Measurements from ENCODE around the gene C8B. TPM values are rescaled to one million over a fixed set of nuclear protein-coding genes. Genes with fewer than 3 reads are reported as not detected.

C8B gene
- polyA plus RNA-seq, result 0.50 TPM in 1 of 2 replicates, not detected in the other
- polyA minus RNA-seq, result not detected in 2 replicates

GRCh38 chr1:56965916-56966697, at the start of gene C8B:
C8B (minus strand) TSS chr1:56966015; CDS start chr1:56965948, 67 bp downstream.
- no peaks in the 10 kb centered on the region for H3K36me3 ChIP-seq (ENCODE audit: insufficient read depth, low read length)
- no peaks in the 10 kb centered on the region for H3K9me3 ChIP-seq (ENCODE audit: low read length)
- no peaks in the 10 kb centered on the region for H3F3A ChIP-seq (ENCODE audit: insufficient read depth, low read length, poor library complexity, severe bottlenecking)
- H4K20me1 ChIP-seq (ENCODE audit: insufficient read depth), result no peaks in the 10 kb centered on the region
- H3K79me2 ChIP-seq (replicated peaks; ENCODE audit: insufficient read depth, low read length), result no peaks in the 10 kb centered on the region
- no peak within 1 kb of the TSS for H3K9ac ChIP-seq (ENCODE audit: low read length)
- H3K4me2 ChIP-seq (ENCODE audit: low read length), result no peak within 1 kb of the TSS
- no peak within 1 kb of the TSS for H3K27ac ChIP-seq (ENCODE audit: low read length)
- H3K27me3 ChIP-seq (ENCODE audit: insufficient read depth, low read depth, low read length), result no peaks in the 10 kb centered on the region
- H3K4me3 ChIP-seq (ENCODE audit: low read length), result no peak within 1 kb of the TSS
- no peaks in the 10 kb centered on the region for H3K9me2 ChIP-seq (ENCODE audit: insufficient read depth, low read length)
- TF ChIP-seq RAD21 (conservative IDR thresholded peaks at IDR 0.05), result no peak
- TF ChIP-seq, protein P1, sequence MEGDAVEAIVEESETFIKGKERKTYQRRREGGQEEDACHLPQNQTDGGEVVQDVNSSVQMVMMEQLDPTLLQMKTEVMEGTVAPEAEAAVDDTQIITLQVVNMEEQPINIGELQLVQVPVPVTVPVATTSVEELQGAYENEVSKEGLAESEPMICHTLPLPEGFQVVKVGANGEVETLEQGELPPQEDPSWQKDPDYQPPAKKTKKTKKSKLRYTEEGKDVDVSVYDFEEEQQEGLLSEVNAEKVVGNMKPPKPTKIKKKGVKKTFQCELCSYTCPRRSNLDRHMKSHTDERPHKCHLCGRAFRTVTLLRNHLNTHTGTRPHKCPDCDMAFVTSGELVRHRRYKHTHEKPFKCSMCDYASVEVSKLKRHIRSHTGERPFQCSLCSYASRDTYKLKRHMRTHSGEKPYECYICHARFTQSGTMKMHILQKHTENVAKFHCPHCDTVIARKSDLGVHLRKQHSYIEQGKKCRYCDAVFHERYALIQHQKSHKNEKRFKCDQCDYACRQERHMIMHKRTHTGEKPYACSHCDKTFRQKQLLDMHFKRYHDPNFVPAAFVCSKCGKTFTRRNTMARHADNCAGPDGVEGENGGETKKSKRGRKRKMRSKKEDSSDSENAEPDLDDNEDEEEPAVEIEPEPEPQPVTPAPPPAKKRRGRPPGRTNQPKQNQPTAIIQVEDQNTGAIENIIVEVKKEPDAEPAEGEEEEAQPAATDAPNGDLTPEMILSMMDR (IDR thresholded peaks at IDR 0.05; ENCODE audit: poor library complexity, severe bottlenecking), result no peak
- TF ChIP-seq REST (IDR thresholded peaks at IDR 0.05; ENCODE audit: borderline replicate concordance), result no peak
- no peak for TF ChIP-seq EZH2 (IDR thresholded peaks at IDR 0.05; ENCODE audit: borderline replicate concordance, insufficient read depth, low read length, poor library complexity, severe bottlenecking)
- no peak for TF ChIP-seq MXI1 (conservative IDR thresholded peaks at IDR 0.05; ENCODE audit: poor library complexity, severe bottlenecking)
- no peak for TF ChIP-seq EP300 (conservative IDR thresholded peaks at IDR 0.05; ENCODE audit: poor library complexity, severe bottlenecking)
- no peak for TF ChIP-seq TAF1 (IDR thresholded peaks at IDR 0.05; ENCODE audit: low read depth)
- no peak for TF ChIP-seq SMC3 (conservative IDR thresholded peaks at IDR 0.05; ENCODE audit: poor library complexity)
- TF ChIP-seq POLR2AphosphoS5 (IDR thresholded peaks at IDR 0.05), result no peak
- H2AFZ ChIP-seq (ENCODE audit: low read depth, low read length), result no peak within 1 kb of the TSS

DNA sequence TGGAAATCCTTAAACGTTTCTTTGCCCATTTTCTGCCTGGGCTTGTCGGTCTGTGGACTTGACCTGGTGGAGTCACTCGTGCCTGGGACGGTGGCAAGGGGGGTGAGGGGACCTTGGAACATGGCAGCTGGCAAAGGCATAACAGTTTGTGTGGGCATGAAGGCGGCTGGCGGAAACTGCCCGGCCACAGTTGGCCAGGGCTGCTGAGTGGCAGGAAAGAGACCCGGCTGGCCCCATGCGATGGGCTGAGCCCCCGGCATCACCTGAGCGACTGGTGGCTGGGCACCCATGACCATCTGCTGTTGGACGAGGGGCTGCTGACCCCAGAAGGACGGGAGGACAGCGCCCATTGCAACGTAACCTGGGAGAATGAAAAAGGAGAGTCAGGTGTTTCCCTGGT, 49.3 kb upstream of the C8B start:
- Histone ChIP-seq H3K27me3 (ENCODE audit: insufficient read depth, low read depth, low read length) (no peaks in the 10 kb centered on the region), H3K79me2 (replicated peaks; ENCODE audit: insufficient read depth, low read length) (no peaks in the 10 kb centered on the region), H3K4me3 (ENCODE audit: low read length) (no peak overlapping the region), H4K20me1 (ENCODE audit: insufficient read depth) (no peaks in the 10 kb centered on the region), H3K9me3 (ENCODE audit: low read length) (no peaks in the 10 kb centered on the region), H3F3A (ENCODE audit: insufficient read depth, low read length, poor library complexity, severe bottlenecking) (no peaks in the 10 kb centered on the region), H3K4me2 (ENCODE audit: low read length) (no peak overlapping the region), H3K36me3 (ENCODE audit: insufficient read depth, low read length) (no peaks in the 10 kb centered on the region), H2AFZ (ENCODE audit: low read depth, low read length) (no peak overlapping the region), H3K9me2 (ENCODE audit: insufficient read depth, low read length) (no peaks in the 10 kb centered on the region), H3K9ac (ENCODE audit: low read length) (no peak overlapping the region), H3K27ac (ENCODE audit: low read length) (no peak overlapping the region)
- TF ChIP-seq EZH2 (IDR thresholded peaks at IDR 0.05; ENCODE audit: borderline replicate concordance, insufficient read depth, low read length, poor library complexity, severe bottlenecking) (no peak), POLR2AphosphoS5 (IDR thresholded peaks at IDR 0.05) (no peak), EP300 (conservative IDR thresholded peaks at IDR 0.05; ENCODE audit: poor library complexity, severe bottlenecking) (no peak), TAF1 (IDR thresholded peaks at IDR 0.05; ENCODE audit: low read depth) (no peak), RAD21 (conservative IDR thresholded peaks at IDR 0.05) (no peak), SMC3 (conservative IDR thresholded peaks at IDR 0.05; ENCODE audit: poor library complexity) (no peak), MXI1 (conservative IDR thresholded peaks at IDR 0.05; ENCODE audit: poor library complexity, severe bottlenecking) (no peak), REST (IDR thresholded peaks at IDR 0.05; ENCODE audit: borderline replicate concordance) (no peak)
- TF ChIP-seq, protein P1 (IDR thresholded peaks at IDR 0.05; ENCODE audit: poor library complexity, severe bottlenecking), result no peak
